ENCODE measurements around the gene GREB1.

DNA sequence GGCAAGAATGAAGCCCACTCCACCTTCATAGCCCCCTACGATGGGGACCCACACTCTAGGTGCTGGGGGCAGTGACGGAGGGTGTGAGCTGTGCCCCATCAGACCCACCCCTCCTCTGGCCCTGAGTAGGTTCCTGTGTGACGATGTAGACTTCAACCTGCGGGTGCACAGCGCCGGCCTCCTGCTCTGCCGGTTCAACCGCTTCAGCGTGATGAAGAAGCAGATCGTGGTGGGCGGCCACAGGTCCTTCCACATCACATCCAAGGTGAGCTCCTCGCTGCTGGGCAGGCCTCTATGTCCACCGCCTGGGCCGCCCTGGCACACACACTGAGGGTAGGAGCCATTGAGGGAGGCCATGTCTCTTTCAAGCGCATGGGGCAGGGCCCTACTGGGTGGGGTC lies 101.3 kb downstream of the GREB1 start:
- TF ChIP-seq, protein P1, sequence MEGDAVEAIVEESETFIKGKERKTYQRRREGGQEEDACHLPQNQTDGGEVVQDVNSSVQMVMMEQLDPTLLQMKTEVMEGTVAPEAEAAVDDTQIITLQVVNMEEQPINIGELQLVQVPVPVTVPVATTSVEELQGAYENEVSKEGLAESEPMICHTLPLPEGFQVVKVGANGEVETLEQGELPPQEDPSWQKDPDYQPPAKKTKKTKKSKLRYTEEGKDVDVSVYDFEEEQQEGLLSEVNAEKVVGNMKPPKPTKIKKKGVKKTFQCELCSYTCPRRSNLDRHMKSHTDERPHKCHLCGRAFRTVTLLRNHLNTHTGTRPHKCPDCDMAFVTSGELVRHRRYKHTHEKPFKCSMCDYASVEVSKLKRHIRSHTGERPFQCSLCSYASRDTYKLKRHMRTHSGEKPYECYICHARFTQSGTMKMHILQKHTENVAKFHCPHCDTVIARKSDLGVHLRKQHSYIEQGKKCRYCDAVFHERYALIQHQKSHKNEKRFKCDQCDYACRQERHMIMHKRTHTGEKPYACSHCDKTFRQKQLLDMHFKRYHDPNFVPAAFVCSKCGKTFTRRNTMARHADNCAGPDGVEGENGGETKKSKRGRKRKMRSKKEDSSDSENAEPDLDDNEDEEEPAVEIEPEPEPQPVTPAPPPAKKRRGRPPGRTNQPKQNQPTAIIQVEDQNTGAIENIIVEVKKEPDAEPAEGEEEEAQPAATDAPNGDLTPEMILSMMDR (IDR thresholded peaks at IDR 0.05; ENCODE audit: low read length), result no peak
- no peak for TF ChIP-seq EZH2 (IDR thresholded peaks at IDR 0.05; ENCODE audit: borderline replicate concordance, low read length)
